GM19452 (cell line): ENCODE data around the gene ARPC1A.
"Not testable (repeated sequence)": the region's sequence is repeated elsewhere in the genome, so short reads cannot be mapped to it uniquely, and the experiment has no call there.

Source experiments
- ATAC-seq: cut with Tn5 transposase; IDR thresholded peaks from one replicate; pipeline ENCODE4 v1.9.1; 2021; ENCODE audit not compliant: unreplicated experiment

Gene ARPC1A

DNA sequence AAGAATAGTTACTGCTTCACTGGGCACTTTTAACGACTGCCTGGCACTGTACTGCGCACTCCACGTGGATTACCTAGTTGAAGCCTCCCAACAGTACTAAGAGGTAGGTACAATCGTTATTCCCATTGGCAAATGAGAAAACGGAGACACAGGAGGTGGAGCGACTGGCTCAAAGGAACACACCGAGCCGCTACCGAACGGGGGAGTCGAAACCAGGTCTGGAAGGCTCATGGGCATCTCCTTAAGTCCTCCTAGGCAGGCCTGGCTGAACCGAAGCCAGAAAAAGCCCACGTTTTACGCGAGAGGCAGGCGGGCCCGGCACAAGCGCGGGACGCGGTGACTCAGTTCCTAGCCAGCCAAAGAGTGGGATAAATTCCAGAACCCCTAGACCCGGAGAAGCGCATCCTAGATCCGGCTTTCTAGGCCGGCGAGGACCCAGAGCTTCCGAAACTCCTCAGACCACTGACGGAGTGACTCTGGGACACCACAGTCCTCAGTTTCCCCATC lies 82.2 kb downstream of the ARPC1A start:
- ATAC-seq = no peak

GRCh38 chr7:99408379-99409191 lies 82.9 kb downstream of the ARPC1A start, which contains the start of the genes BUD31 and PDAP1:
TSS of gene BUD31 (plus strand) at chr7:99408969. CDS start at chr7:99411093, 2,124 bp downstream.
TSS of gene PDAP1 (minus strand) at chr7:99408597. CDS start at chr7:99408548, 49 bp downstream.
- peak; percentile 76 for ATAC-seq

DNA sequence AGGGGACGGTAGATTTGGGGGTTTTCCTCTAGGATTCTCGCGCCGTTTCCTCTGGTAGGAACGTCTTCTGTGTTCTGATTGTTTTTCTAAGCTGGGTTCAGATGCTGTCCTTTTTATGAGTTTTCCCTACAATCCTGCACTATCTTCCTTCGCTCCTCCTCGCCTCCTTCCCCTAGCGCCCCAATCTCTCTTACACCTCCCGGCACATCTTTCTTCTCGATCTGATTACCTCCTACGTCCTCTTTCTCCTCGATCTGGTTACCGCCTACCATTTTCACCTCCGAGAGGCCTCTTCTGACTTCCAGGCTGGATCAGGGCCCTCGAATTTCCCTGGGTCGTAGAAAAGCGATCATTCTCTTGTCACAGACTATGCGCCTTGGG lies 83.5 kb downstream of the ARPC1A start:
- peak; percentile 3 for ATAC-seq

- ATAC-seq = no peak
Observed at GRCh38 chr7:99409806-99410205, 84.1 kb downstream of the ARPC1A start.

DNA sequence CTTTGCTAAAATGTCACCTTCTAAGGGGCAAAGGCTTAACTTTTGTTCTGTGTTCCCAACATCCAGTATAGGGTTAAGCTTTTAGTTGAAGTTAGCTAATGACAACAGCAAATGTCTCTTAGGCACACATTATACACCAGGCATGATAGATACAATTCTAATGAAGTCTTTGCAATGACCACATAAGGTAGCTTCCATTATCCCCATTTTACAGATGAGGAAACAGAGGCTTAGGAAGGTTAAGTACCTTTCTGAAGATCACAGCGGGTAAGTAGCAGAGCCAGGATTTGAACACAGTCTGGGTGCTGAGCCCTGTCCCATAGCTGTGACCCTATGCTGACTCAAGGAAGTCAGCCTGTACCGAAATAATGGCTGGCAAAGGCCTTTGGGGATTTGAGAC lies 84.9 kb downstream of the ARPC1A start:
- no peak for ATAC-seq

GRCh38 chr7:99415513-99416127 lies 89.9 kb downstream of the ARPC1A start:
- not testable (repeated sequence) for ATAC-seq
